Left lung (tissue), 10 donors: Measurements from ENCODE around the gene MOB3C. TPM values are rescaled to one million over a fixed set of nuclear protein-coding genes. Genes with fewer than 3 reads are reported as not detected.

Experiments used
- ATAC-seq: fragments of 200-7000 bp; cut with Tn5 transposase; one replicate; pipeline ENCODE4 v1.9.1; 2020; ENCODE audit warnings: moderate library complexity
- DNase-seq, 4 donors: peaks; one replicate each; pipeline ENCODE4 v3.0.0-alpha.2; 2013 to 2020
- H3K27ac ChIP-seq, 2 donors: fragments of 200-600 bp; sonication (generic) in 1 of 2; one replicate each; pipeline versions ENCODE4 v1.5.0 to v1.8.0; 2020 to 2021
- H3K27me3 ChIP-seq, 2 donors: fragments of 200-600 bp; sonication (generic) in 1 of 2; one replicate each; pipeline versions ENCODE4 v1.5.0 to v1.8.0; 2020 to 2021
- H3K36me3 ChIP-seq, 2 donors: fragments of 200-600 bp; sonication (generic) in 1 of 2; one replicate each; pipeline versions ENCODE4 v1.5.0 to v1.8.0; 2020 to 2021
- H3K4me1 ChIP-seq, 2 donors: fragments of 200-600 bp; one replicate each; pipeline ENCODE4 v1.8.0; 2021
- H3K4me3 ChIP-seq, 2 donors: fragments of 200-600 bp; sonication (generic) in 1 of 2; one replicate each; pipeline versions ENCODE4 v1.5.0 to v1.8.0; 2020 to 2021; ENCODE audit warnings: mild to moderate bottlenecking in 1 of 2
- H3K9me3 ChIP-seq, 2 donors: fragments of 200-600 bp; sonication (generic) in 1 of 2; one replicate each; pipeline versions ENCODE4 v1.5.0 to v1.8.0; 2020 to 2021
- CTCF ChIP-seq, 2 donors: fragments of 200-600 bp; sonication (generic) in 1 of 2; IDR thresholded peaks; one replicate each; pipeline versions ENCODE4 v1.5.0 to v1.8.0; 2021; ENCODE audit warnings: antibody characterized with exemption in 2 of 2
- intact Hi-C, 2 donors: fragments of 100-400 bp; cut with DNase I; formaldehyde crosslinking; loops; one replicate each; pipeline versions ENCODE4 v1.11.2 to v1.14.2; 2022
- polyA plus RNA-seq, 6 donors: library from polyadenylated mRNA; unstranded; fragments of 120-200 nt; gene quantifications; one replicate each; pipeline ENCODE4 v1.2.1, GENCODE V29; 2013; ENCODE audit not compliant: insufficient read length in 6 of 6
- total RNA-seq, 2 donors: library from RNA; stranded (reverse); fragmentation: NEBNext Ultra II Directional; extraction: Animal tissue kit (Norgen Biotek cat#: 25700); gene quantifications; one replicate each; pipeline ENCODE4 v1.2.1, GENCODE V29; 2021
- donor health status: DM: no; HTN: yes; CAD: no.
- donor health status: DM: no; HTN: no; CAD: no.

MOB3C gene
- total and polyA plus RNA-seq, 8 donors = 16.0 to 21.3 (median 18.4) TPM

- Histone ChIP-seq H3K27ac (no peak overlapping the region), H3K9me3 (no peaks in the 10 kb centered on the region), H3K36me3 (peaks cover 0 to 43% of the 10 kb centered on the region in 2 donors), H3K4me1 (peaks cover 13 to 35% of the 10 kb centered on the region in 2 donors), H3K27me3 (no peaks in the 10 kb centered on the region), H3K4me3 (no peak overlapping the region)
- TF ChIP-seq CTCF (IDR thresholded peaks at IDR 0.05) = no peak
- DNase-seq (no peak), ATAC-seq (no peak)
- intact Hi-C loops = no loop called here
Observed at GRCh38 chr1:46607345-46608130, 9.1 kb downstream of the MOB3C start.

GRCh38 chr1:46606255-46606965 lies 10.2 kb downstream of the MOB3C start:
- intact Hi-C loops = no loop called here
- ATAC-seq = no peak

GRCh38 chr1:46605232-46605631 lies 11.4 kb downstream of the MOB3C start:
- no peak for TF ChIP-seq CTCF (IDR thresholded peaks at IDR 0.05)
- no peak overlapping the region for H3K27ac ChIP-seq
- no peak overlapping the region for H3K4me3 ChIP-seq
- H3K9me3 ChIP-seq = no peaks in the 10 kb centered on the region
- DNase-seq = no peak
- intact Hi-C loops = no loop called here
- no peak for ATAC-seq
- H3K4me1 ChIP-seq = peaks cover 13 to 42% of the 10 kb centered on the region in 2 donors
- H3K36me3 ChIP-seq = peaks cover 0 to 30% of the 10 kb centered on the region in 2 donors
- H3K27me3 ChIP-seq = no peaks in the 10 kb centered on the region

More at GRCh38 chr1:46606255-46606965, 10.2 kb downstream of the MOB3C start:
- no peak overlapping the region for H3K4me3 ChIP-seq
- H3K9me3 ChIP-seq = no peaks in the 10 kb centered on the region
- H3K27me3 ChIP-seq = no peaks in the 10 kb centered on the region
- peaks cover 13 to 35% of the 10 kb centered on the region in 2 donors for H3K4me1 ChIP-seq
- H3K27ac ChIP-seq = no peak overlapping the region
- peaks cover 0 to 35% of the 10 kb centered on the region in 2 donors for H3K36me3 ChIP-seq
- no peak for TF ChIP-seq CTCF (IDR thresholded peaks at IDR 0.05)
- no peak for DNase-seq

GRCh38 chr1:46603858-46604549 lies 12.6 kb downstream of the MOB3C start, which contains the start of gene MKNK1:
TSS of gene MKNK1 (minus strand) at chr1:46604268. CDS start at chr1:46583327, 20,941 bp downstream.
- Histone ChIP-seq H3K27me3 (no peaks in the 10 kb centered on the region), H3K27ac (peak within 1 kb of the TSS; percentile 66 to 89), H3K36me3 (peaks cover 0 to 17% of the 10 kb centered on the region in 2 donors), H3K4me3 (peak within 1 kb of the TSS; percentile 73 to 80), H3K9me3 (no peaks in the 10 kb centered on the region), H3K4me1 (peaks cover 13 to 55% of the 10 kb centered on the region in 2 donors)
- peak; percentile 95 to 100 (median 99) for DNase-seq
- intact Hi-C loops = no loop called here
- ATAC-seq = peak; percentile 99
- no peak for TF ChIP-seq CTCF (IDR thresholded peaks at IDR 0.05)
